GM21717 (cell line): Measurements from ENCODE around the gene RBSN.
"Not testable (repeated sequence)": the region's sequence is repeated elsewhere in the genome, so short reads cannot be mapped to it uniquely, and the experiment has no call there.

ENCODE experiments used
- ATAC-seq: cut with Tn5 transposase; IDR thresholded peaks from one replicate; pipeline ENCODE4 v1.9.1; 2021; ENCODE audit warnings: mild to moderate bottlenecking, moderate library complexity; ENCODE audit not compliant: unreplicated experiment

RBSN gene

GRCh38 chr3:15098503-15099363 is at the start of gene RBSN:
RBSN (minus strand) TSS chr3:15099148; CDS start chr3:15096120, 3,028 bp downstream.
- ATAC-seq, result peak; percentile 83

GRCh38 chr3:15148614-15149013 is 49.7 kb upstream of the RBSN start:
- ATAC-seq, result no peak

GRCh38 chr3:15136885-15137284 is 37.9 kb upstream of the RBSN start:
- ATAC-seq, result not testable (repeated sequence)

GRCh38 chr3:15134968-15135367 is 36.0 kb upstream of the RBSN start:
- not testable (repeated sequence) for ATAC-seq

- ATAC-seq, result not testable (repeated sequence)
Measured at GRCh38 chr3:15128403-15128802, 29.5 kb upstream of the RBSN start.

GRCh38 chr3:15126975-15127374 is 28.0 kb upstream of the RBSN start:
- ATAC-seq, result not testable (repeated sequence)

GRCh38 chr3:15122398-15122797 is 23.4 kb upstream of the RBSN start:
- ATAC-seq, result no peak

GRCh38 chr3:15121936-15122335 is 23.0 kb upstream of the RBSN start:
- no peak for ATAC-seq

GRCh38 chr3:15120986-15121385 is 22.0 kb upstream of the RBSN start:
- ATAC-seq, result no peak

GRCh38 chr3:15117011-15117410 is 18.1 kb upstream of the RBSN start:
- ATAC-seq, result no peak

GRCh38 chr3:15116032-15116669 is 17.2 kb upstream of the RBSN start:
- no peak for ATAC-seq

- ATAC-seq, result no peak
Measured at GRCh38 chr3:15114466-15115358, 15.8 kb upstream of the RBSN start.

GRCh38 chr3:15113884-15114283 is 14.9 kb upstream of the RBSN start:
- ATAC-seq, result no peak

GRCh38 chr3:15113471-15113870 is 14.5 kb upstream of the RBSN start:
- ATAC-seq, result no peak

GRCh38 chr3:15112011-15112410 is 13.1 kb upstream of the RBSN start:
- no peak for ATAC-seq

GRCh38 chr3:15110206-15110605 is 11.3 kb upstream of the RBSN start:
- no peak for ATAC-seq

GRCh38 chr3:15108869-15109268 is 9.9 kb upstream of the RBSN start:
- ATAC-seq, result no peak

GRCh38 chr3:15108082-15108545 is 9.2 kb upstream of the RBSN start:
- ATAC-seq, result peak; percentile 67

- ATAC-seq, result no peak
Measured at GRCh38 chr3:15107075-15107947, 8.4 kb upstream of the RBSN start.

GRCh38 chr3:15102836-15103235 is 3.9 kb upstream of the RBSN start:
- no peak for ATAC-seq
